H1 (cell line): ENCODE results near the gene SEC31A. TPM values are rescaled to one million over a fixed set of nuclear protein-coding genes. Genes with fewer than 3 reads are reported as not detected.

Experiments used
- CTCF ChIA-PET: fragments of 300-600 bp; sonication (Branson Sonifier 250); formaldehyde crosslinking; loops from one replicate; lab custom pipeline; 2021; ENCODE audit not compliant: partially characterized antibody; lab: Charles Lee
- POLR2A ChIA-PET: fragments of 300-600 bp; sonication (Branson Sonifier 250); formaldehyde crosslinking; loops from one replicate; lab custom pipeline; 2021; ENCODE audit warnings: inconsistent platforms; ENCODE audit not compliant: partially characterized antibody; lab: Charles Lee
- DNase-seq, 2 experiments: peaks; one replicate each; pipeline versions ENCODE4 v3.0.0 to v3.0.0-alpha.2; 2010 to 2022; ENCODE audit warnings: low spot score in 2 of 2, low read depth in 1 of 2, mixed read lengths in 1 of 2
- FAIRE-seq: peaks from 2 replicates; lab custom pipeline; 2011; peaks lifted over from hg19 to GRCh38; lab: Jason Lieb, UNC
- H2AFZ ChIP-seq: 2 replicates; pipeline ENCODE4 v1.8.1; 2012; ENCODE audit warnings: low read length, inconsistent platforms
- H2AK5ac ChIP-seq: 2 replicates; pipeline ENCODE4 v1.6.1; 2013; ENCODE audit warnings: low read depth, low read length
- H2BK120ac ChIP-seq: replicated peaks from 2 replicates; pipeline ENCODE3; 2013; ENCODE audit warnings: low read depth, low read length, inconsistent platforms
- H2BK12ac ChIP-seq: 2 replicates; pipeline ENCODE4 v1.6.1; 2013; ENCODE audit warnings: low read depth, low read length
- H2BK15ac ChIP-seq: 2 replicates; pipeline ENCODE4 v1.6.1; 2013; ENCODE audit warnings: low read length
- H2BK20ac ChIP-seq: 2 replicates; pipeline ENCODE4 v1.6.1; 2013; ENCODE audit warnings: low read length
- H2BK5ac ChIP-seq: 2 replicates; pipeline ENCODE4 v1.6.1; 2013; ENCODE audit warnings: low read depth, low read length
- H3K14ac ChIP-seq: 2 replicates; pipeline ENCODE4 v1.6.1; 2013; ENCODE audit warnings: inconsistent platforms; ENCODE audit not compliant: insufficient read length
- H3K18ac ChIP-seq: 2 replicates; pipeline ENCODE4 v1.6.1; 2013; ENCODE audit warnings: low read length; ENCODE audit errors: extremely low read depth
- H3K23ac ChIP-seq: 2 replicates; pipeline ENCODE4 v1.6.1; 2013; ENCODE audit warnings: inconsistent platforms; ENCODE audit not compliant: insufficient read length
- H3K23me2 ChIP-seq: 2 replicates; pipeline ENCODE4 v1.6.1; 2013; ENCODE audit warnings: low read depth, low read length
- H3K27ac ChIP-seq: 2 replicates; pipeline ENCODE4 v1.6.1; 2011; ENCODE audit warnings: low read depth, low read length, inconsistent platforms
- H3K27me3 ChIP-seq, 4 experiments: replicated peaks in 1 of 4; 1 replicate in 1 of 4; 2 replicates in 3 of 4; pipeline versions ENCODE4 v1.6.1 to v1.8.1; 2011 to 2013; ENCODE audit warnings: low read length in 3 of 4, mild to moderate bottlenecking in 3 of 4, inconsistent platforms in 2 of 4, mixed read lengths in 2 of 4, moderate library complexity in 1 of 4; ENCODE audit not compliant: control insufficient read depth in 3 of 4, insufficient read depth in 3 of 4; ENCODE audit errors: extremely low read depth in 1 of 4
- H3K36me3 ChIP-seq, 4 experiments: 2 replicates each; pipeline versions ENCODE4 v1.6.1 to v1.8.1; 2011 to 2013; ENCODE audit warnings: mild to moderate bottlenecking in 4 of 4, low read length in 3 of 4, moderate library complexity in 2 of 4, control low read depth in 1 of 4, inconsistent platforms in 1 of 4; ENCODE audit not compliant: insufficient read depth in 4 of 4, control insufficient read depth in 2 of 4
- H3K4ac ChIP-seq: replicated peaks from 2 replicates; pipeline ENCODE3; 2013; ENCODE audit warnings: low read length, low read depth, mixed read lengths, inconsistent platforms; ENCODE audit not compliant: insufficient read length
- H3K4me1 ChIP-seq, 4 experiments: replicated peaks in 1 of 4; 1 replicate in 1 of 4; 2 replicates in 3 of 4; pipeline versions ENCODE4 v1.6.1 to v1.8.1; 2011 to 2013; ENCODE audit warnings: low read length in 3 of 4, inconsistent platforms in 2 of 4, mixed read lengths in 1 of 4; ENCODE audit not compliant: insufficient read depth in 4 of 4, control insufficient read depth in 3 of 4
- H3K4me2 ChIP-seq, 2 experiments: 2 replicates each; pipeline versions ENCODE4 v1.6.1 to v1.8.1; 2011 to 2013; ENCODE audit warnings: low read depth in 2 of 2, low read length in 2 of 2, control low read depth in 1 of 2, inconsistent platforms in 1 of 2, mild to moderate bottlenecking in 1 of 2; ENCODE audit not compliant: insufficient read depth in 1 of 2
- H3K4me3 ChIP-seq, 4 experiments: fragments of 200-600, 300-600 bp in 1 of 4; sonication (generic), shearing (Covaris generic), sonication (Bioruptor Twin) in 1 of 4; 2 replicates each; pipeline versions ENCODE4 v1.5.1 to v1.8.1; 2011 to 2016; ENCODE audit warnings: low read length in 4 of 4, low read depth in 3 of 4, control low read depth in 2 of 4, inconsistent platforms in 2 of 4, mild to moderate bottlenecking in 2 of 4, mixed read lengths in 1 of 4, moderate library complexity in 1 of 4; ENCODE audit not compliant: insufficient read depth in 2 of 4; ENCODE audit errors: extremely low read depth in 1 of 4
- H3K56ac ChIP-seq: replicated peaks from 2 replicates; pipeline ENCODE3; 2013; ENCODE audit warnings: low read depth, mild to moderate bottlenecking, mixed read lengths, low read length, inconsistent platforms; ENCODE audit not compliant: insufficient read length
- H3K79me1 ChIP-seq: 2 replicates; pipeline ENCODE4 v1.6.1; 2013; ENCODE audit warnings: low read depth, low read length, control low read depth
- H3K79me2 ChIP-seq, 2 experiments: 2 replicates each; pipeline versions ENCODE4 v1.6.1 to v1.8.1; 2012 to 2013; ENCODE audit warnings: low read length in 2 of 2, mild to moderate bottlenecking in 2 of 2, inconsistent platforms in 1 of 2; ENCODE audit not compliant: insufficient read depth in 2 of 2, control insufficient read depth in 1 of 2
- H3K9ac ChIP-seq, 4 experiments: replicated peaks in 1 of 4; 1 replicate in 1 of 4; 2 replicates in 3 of 4; pipeline versions ENCODE4 v1.6.1 to v1.8.1; 2011 to 2013; ENCODE audit warnings: low read depth in 3 of 4, low read length in 3 of 4, control low read depth in 2 of 4, mild to moderate bottlenecking in 2 of 4, moderate library complexity in 2 of 4, inconsistent platforms in 1 of 4; ENCODE audit errors: extremely low read depth in 1 of 4
- H3K9me3 ChIP-seq, 2 experiments: 2 replicates each; pipeline versions ENCODE4 v1.6.1 to v1.8.1; 2012 to 2013; ENCODE audit warnings: mild to moderate bottlenecking in 2 of 2, moderate library complexity in 2 of 2, control low read depth in 1 of 2, inconsistent platforms in 1 of 2, low read depth in 1 of 2, low read length in 1 of 2, mixed read lengths in 1 of 2; ENCODE audit not compliant: insufficient read depth in 2 of 2
- H4K20me1 ChIP-seq, 2 experiments: replicated peaks in 1 of 2; 2 replicates each; pipeline versions ENCODE3 to v1.8.1; 2011 to 2013; ENCODE audit warnings: inconsistent platforms in 2 of 2, low read length in 2 of 2, mild to moderate bottlenecking in 1 of 2; ENCODE audit not compliant: insufficient read depth in 2 of 2, control insufficient read depth in 1 of 2
- H4K5ac ChIP-seq: 2 replicates; pipeline ENCODE4 v1.6.1; 2013; ENCODE audit warnings: low read length, low read depth, mixed read lengths, inconsistent platforms; ENCODE audit not compliant: insufficient read length
- H4K8ac ChIP-seq: 2 replicates; pipeline ENCODE4 v1.8.0; 2013; ENCODE audit warnings: mild to moderate bottlenecking, moderate library complexity, low read length, inconsistent platforms; ENCODE audit not compliant: insufficient read depth; ENCODE audit errors: extremely low read depth
- H4K91ac ChIP-seq: replicated peaks from 2 replicates; pipeline ENCODE3; 2013; ENCODE audit warnings: low read length, mixed read lengths, inconsistent platforms; ENCODE audit not compliant: insufficient read length
- ATF3 ChIP-seq: IDR thresholded peaks from 2 replicates; pipeline ENCODE4 v1.6.1; 2011; ENCODE audit warnings: low read depth, mild to moderate bottlenecking, low read length; ENCODE audit not compliant: insufficient read depth
- CBX8 ChIP-seq: fragments of 300-800, 300-1000 bp; sonication (generic); IDR thresholded peaks from 2 replicates; pipeline ENCODE4 v1.7.1; 2016; ENCODE audit warnings: low read depth, low read length, borderline replicate concordance
- CTCF ChIP-seq, 3 experiments: IDR thresholded peaks; 1 replicate in 2 of 3; 2 replicates in 1 of 3; pipeline versions ENCODE4 v1.5.1 to v1.6.1; 2011; ENCODE audit warnings: low read length in 3 of 3, mild to moderate bottlenecking in 3 of 3, inconsistent platforms in 2 of 3, low read depth in 1 of 3, moderate library complexity in 1 of 3; ENCODE audit not compliant: insufficient read depth in 1 of 3; ENCODE audit errors: control extremely low read depth in 1 of 3
- GTF2F1 ChIP-seq: IDR thresholded peaks from 2 replicates; pipeline ENCODE4 v1.6.1; 2012; ENCODE audit warnings: low read depth, low read length, improper control_type of control experiment, borderline replicate concordance
- NRF1 ChIP-seq: IDR thresholded peaks from 2 replicates; pipeline ENCODE4 v1.6.1; 2011; ENCODE audit warnings: mild to moderate bottlenecking, low read depth, low read length, improper control_type of control experiment
- SP1 ChIP-seq: IDR thresholded peaks from 2 replicates; pipeline ENCODE4 v1.6.1; 2011; ENCODE audit warnings: low read depth, low read length
- WGBS, 2 experiments: shearing (Covaris generic) in 1 of 2; methylation state at CpG; one replicate each; pipeline versions ENCODE4 v1.1.6 to v1.1.7; 2013 to 2015; ENCODE audit warnings: low lambda C conversion rate in 2 of 2, mixed read lengths in 2 of 2, inconsistent platforms in 1 of 2, low coverage in 1 of 2, missing lambda C conversion rate in 1 of 2; ENCODE audit not compliant: insufficient replicate concordance in 2 of 2, insufficient coverage in 1 of 2, insufficient read length in 1 of 2; ENCODE audit errors: extremely low coverage in 1 of 2, missing lambda C conversion rate in 1 of 2; 5-methylcytosine and 5-hydroxymethylcytosine counted together
- polyA plus RNA-seq, 7 experiments: library from polyadenylated mRNA; depleted of rRNA in 3 of 7; stranded (reverse) in 5 of 7; unstranded in 2 of 7; fragments of >200 nt in 5 of 7; fragments of 200-250 nt in 2 of 7; gene quantifications; 1 replicate in 5 of 7; 2 replicates in 1 of 7; 4 replicates in 1 of 7; pipeline versions ENCODE4 v1.2.1 to v1.2.3, GENCODE V29; 2011 to 2013; ENCODE audit warnings: missing spikeins in 2 of 7, mixed read lengths in 2 of 7
- total RNA-seq: library from RNA; stranded (reverse); fragmentation: NEBNext Ultra II Directional; extraction: Animal tissue kit (Norgen Biotek cat#: 25700); gene quantifications from 2 replicates; pipeline ENCODE4 v1.2.1, GENCODE V29; 2021

The SEC31A gene
- total and polyA plus RNA-seq, 2 of the 8 experiments (the other 6 are each of a cell fraction or from before 2014, with no cell fraction given), result 112 to 125 TPM

- ChIA-PET CTCF (interaction anchor here (0.7 kb wide), 1 partner anchor 76 kb away, joined by 3 read pairs; no protein-coding TSS in a partner anchor), POLR2A (interaction anchor here (1.8 kb wide), 1 partner anchor 19 kb away, joined by 4 read pairs; no protein-coding TSS in a partner anchor)
- no peak overlapping the region for H3K4ac ChIP-seq
- TF ChIP-seq CBX8, result no peak
- TF ChIP-seq GTF2F1, result no peak
- TF ChIP-seq NRF1, result no peak
- no peak for TF ChIP-seq ATF3
- TF ChIP-seq SP1, result no peak
- no peak for TF ChIP-seq CTCF (IDR thresholded peaks at IDR 0.05; ENCODE audit: control extremely low read depth in 1 of 3, insufficient read depth in 1 of 3, low read depth in 1 of 3, low read length in 3 of 3)
- H3K23me2 ChIP-seq, result no peaks in the 10 kb centered on the region
- no peak overlapping the region for H4K8ac ChIP-seq
- H3K23ac ChIP-seq, result no peak overlapping the region
- no peak overlapping the region for H2AK5ac ChIP-seq
- H3K36me3 ChIP-seq, result peaks cover 10 to 51% (median 34%) of the 10 kb centered on the region in 4 experiments; a peak in 7 of 8 replicates
- no peak for FAIRE-seq
- H3K14ac ChIP-seq, result no peak overlapping the region
- no peaks in the 10 kb centered on the region for H3K4me1 ChIP-seq
- H3K27ac ChIP-seq, result no peak overlapping the region
- no peak overlapping the region for H3K4me3 ChIP-seq
- H3K56ac ChIP-seq, result no peak overlapping the region
- H2BK20ac ChIP-seq, result no peak overlapping the region
- no peak overlapping the region for H2AFZ ChIP-seq
- H2BK15ac ChIP-seq, result no peak overlapping the region
- H2BK120ac ChIP-seq, result no peak overlapping the region
- DNase-seq, result no peak
- H3K79me1 ChIP-seq, result no peaks in the 10 kb centered on the region
- no peak overlapping the region for H3K4me2 ChIP-seq
- no peak overlapping the region for H4K91ac ChIP-seq
- 72% methylated on average over 2 of the region's 2 CpGs; no CpG with 5 or more reads in 1 of the 2 experiments for WGBS, 2 experiments
- peaks cover 0 to 6% (median 3%) of the 10 kb centered on the region in 4 experiments; a peak in 4 of 7 replicates for H3K27me3 ChIP-seq
- H3K9ac ChIP-seq, result no peak overlapping the region
- no peaks in the 10 kb centered on the region for H3K79me2 ChIP-seq
- H4K5ac ChIP-seq, result no peak overlapping the region
- no peaks in the 10 kb centered on the region for H3K9me3 ChIP-seq
- H2BK12ac ChIP-seq, result no peak overlapping the region
- peaks cover 2 to 8% of the 10 kb centered on the region in 2 experiments for H4K20me1 ChIP-seq
- no peak overlapping the region for H2BK5ac ChIP-seq
- no peak overlapping the region for H3K18ac ChIP-seq
Measured at GRCh38 chr4:82818664-82819662, 72.0 kb downstream of the SEC31A start.
